ENCODE measurements around the gene LOXL4.

The LOXL4 gene

GRCh38 chr10:98312822-98313221, 44.8 kb upstream of the LOXL4 start:
- H3K9me3 Mint-ChIP-seq = no peaks in the 10 kb centered on the region
- no peaks in the 10 kb centered on the region for H3K36me3 Mint-ChIP-seq (ENCODE audit: low read depth)
- no peak overlapping the region for H3K4me3 Mint-ChIP-seq
- H3K27ac Mint-ChIP-seq = no peak overlapping the region
- no peak for TF ChIP-seq CTCF (IDR thresholded peaks at IDR 0.05; ENCODE audit: unreplicated experiment in 3 of 3)
- H3K4me1 Mint-ChIP-seq = peaks cover 28% of the 10 kb centered on the region
- peaks cover 32% of the 10 kb centered on the region for H3K27me3 Mint-ChIP-seq (ENCODE audit: low read depth)

GRCh38 chr10:98312349-98312748, 44.4 kb upstream of the LOXL4 start:
- Mint-ChIP-seq H3K9me3 (no peaks in the 10 kb centered on the region), H3K27me3 (ENCODE audit: low read depth) (peaks cover 32% of the 10 kb centered on the region)
- no peak for TF ChIP-seq CTCF (IDR thresholded peaks at IDR 0.05; ENCODE audit: unreplicated experiment in 3 of 3)

GRCh38 chr10:98310701-98311100, 42.7 kb upstream of the LOXL4 start:
- Mint-ChIP-seq H3K27ac (no peak overlapping the region), H3K27me3 (ENCODE audit: low read depth) (peaks cover 26% of the 10 kb centered on the region), H3K4me1 (peaks cover 15% of the 10 kb centered on the region), H3K4me3 (no peak overlapping the region), H3K9me3 (no peaks in the 10 kb centered on the region), H3K36me3 (ENCODE audit: low read depth) (no peaks in the 10 kb centered on the region)
- no peak for TF ChIP-seq CTCF (IDR thresholded peaks at IDR 0.05; ENCODE audit: unreplicated experiment in 3 of 3)

More at GRCh38 chr10:98312349-98312748, 44.4 kb upstream of the LOXL4 start:
- Mint-ChIP-seq H3K36me3 (ENCODE audit: low read depth) (no peaks in the 10 kb centered on the region), H3K27ac (no peak overlapping the region), H3K4me3 (no peak overlapping the region), H3K4me1 (peaks cover 28% of the 10 kb centered on the region)

GRCh38 chr10:98309366-98310355, 41.7 kb upstream of the LOXL4 start:
- H3K27ac Mint-ChIP-seq = peak overlapping the region; percentile 30 to 44 (median 36)
- peak; percentile 74 to 88 (median 81) for TF ChIP-seq CTCF (IDR thresholded peaks at IDR 0.05; ENCODE audit: unreplicated experiment in 3 of 3)
- H3K4me3 Mint-ChIP-seq = peak overlapping the region; percentile 63 to 65 (median 64)
- H3K4me1 Mint-ChIP-seq = peaks cover 15% of the 10 kb centered on the region
- peaks cover 25% of the 10 kb centered on the region for H3K27me3 Mint-ChIP-seq (ENCODE audit: low read depth)
- no peaks in the 10 kb centered on the region for H3K36me3 Mint-ChIP-seq (ENCODE audit: low read depth)
- H3K9me3 Mint-ChIP-seq = no peaks in the 10 kb centered on the region

GRCh38 chr10:98308669-98309365, 40.8 kb upstream of the LOXL4 start:
- H3K27me3 Mint-ChIP-seq (ENCODE audit: low read depth) = peaks cover 24% of the 10 kb centered on the region

More at GRCh38 chr10:98308669-98309365, 40.8 kb upstream of the LOXL4 start:
- no peak for TF ChIP-seq CTCF (IDR thresholded peaks at IDR 0.05; ENCODE audit: unreplicated experiment in 3 of 3)
- peaks cover 18% of the 10 kb centered on the region for H3K4me1 Mint-ChIP-seq
- H3K27ac Mint-ChIP-seq = peak overlapping the region; percentile 30 to 59 (median 44)
- H3K9me3 Mint-ChIP-seq = no peaks in the 10 kb centered on the region
- peak overlapping the region; percentile 63 to 65 (median 64) for H3K4me3 Mint-ChIP-seq
- no peaks in the 10 kb centered on the region for H3K36me3 Mint-ChIP-seq (ENCODE audit: low read depth)

All from nephron (organoid).